Superior temporal gyrus (tissue), 1 donor: Measurements from ENCODE around the gene SLC2A1.
A peak's percentile ranks its signal among the peaks of the same experiment; 100 is the strongest.
"Not testable (repeated sequence)": the region's sequence is repeated elsewhere in the genome, so short reads cannot be mapped to it uniquely, and the experiment has no call there.

Source experiments
- DNase-seq: peaks from one replicate; pipeline ENCODE4 v3.0.0-alpha.2; 2016; ENCODE audit errors: extremely low spot score

The SLC2A1 gene

DNA sequence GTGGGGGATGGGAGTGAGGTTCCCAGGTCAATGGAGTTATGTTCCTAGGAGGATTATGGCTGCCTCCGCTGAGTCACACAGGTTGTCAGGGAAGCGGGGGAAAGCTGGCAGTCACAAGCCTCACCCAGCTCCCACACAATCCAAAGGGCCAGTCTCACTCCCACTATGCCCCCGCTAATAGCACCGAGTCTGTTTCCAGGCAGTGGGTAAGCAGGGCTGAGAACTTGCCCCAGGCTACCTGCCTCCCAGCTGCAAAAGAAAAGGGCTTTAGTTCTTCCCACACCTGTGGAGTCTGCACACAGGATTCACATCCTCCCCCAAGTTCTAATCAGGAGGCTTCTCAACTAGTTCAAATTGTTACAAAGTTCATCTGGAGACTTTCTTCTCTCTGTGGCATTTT is 58.7 kb downstream of the SLC2A1 start:
- not testable (repeated sequence) for DNase-seq

DNA sequence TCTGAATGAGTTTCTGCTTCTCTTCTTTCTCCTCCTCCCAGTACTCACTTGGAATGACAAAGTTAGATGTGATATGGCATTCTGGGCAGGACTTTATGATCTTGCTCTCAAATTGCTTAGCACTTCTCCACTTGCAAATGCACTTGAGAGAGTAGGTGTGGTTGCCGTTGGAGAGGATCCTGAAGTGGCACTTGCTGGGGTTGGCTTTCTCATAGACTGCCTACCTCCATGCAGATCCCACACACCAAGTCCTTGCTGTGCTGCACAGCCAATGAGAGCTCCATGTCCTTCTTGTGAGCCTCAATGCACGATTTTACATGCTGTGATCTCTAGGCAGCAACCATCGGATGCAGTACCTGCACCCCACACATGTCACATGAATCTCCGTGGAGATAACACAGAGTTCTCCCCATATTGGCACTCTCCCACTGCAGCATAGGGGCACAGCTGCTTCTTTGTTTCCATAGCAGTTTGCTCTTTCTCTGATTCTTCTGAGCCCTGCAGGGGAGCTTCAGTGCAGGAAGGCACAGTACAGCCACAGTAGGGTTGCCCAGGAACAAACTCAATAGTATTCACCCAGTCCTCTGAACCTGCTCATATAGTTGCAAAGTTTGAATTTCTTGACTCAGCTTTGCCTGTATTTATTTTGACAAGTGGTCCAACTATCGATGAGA is 67.1 kb downstream of the SLC2A1 start:
- peak; percentile 34 for DNase-seq

DNA sequence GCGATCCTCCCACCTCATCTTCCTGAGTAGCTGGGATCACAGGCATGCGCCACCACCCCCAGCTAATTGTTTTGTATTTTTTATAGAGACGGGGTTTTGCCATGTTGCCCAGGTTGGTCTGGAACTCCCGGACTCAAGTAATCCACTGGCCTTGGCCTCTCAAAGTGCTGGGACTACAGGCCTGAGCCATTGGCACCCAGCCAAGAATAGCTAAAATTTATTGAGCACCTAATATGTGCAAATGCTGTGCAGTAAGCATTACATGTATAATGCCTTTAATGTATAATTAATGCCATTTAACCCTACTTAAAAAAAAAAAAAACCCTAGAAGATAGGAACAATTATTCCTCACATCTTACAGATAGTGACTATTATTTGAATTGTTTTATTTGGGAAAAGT is 69.4 kb downstream of the SLC2A1 start:
- DNase-seq: no peak

DNA sequence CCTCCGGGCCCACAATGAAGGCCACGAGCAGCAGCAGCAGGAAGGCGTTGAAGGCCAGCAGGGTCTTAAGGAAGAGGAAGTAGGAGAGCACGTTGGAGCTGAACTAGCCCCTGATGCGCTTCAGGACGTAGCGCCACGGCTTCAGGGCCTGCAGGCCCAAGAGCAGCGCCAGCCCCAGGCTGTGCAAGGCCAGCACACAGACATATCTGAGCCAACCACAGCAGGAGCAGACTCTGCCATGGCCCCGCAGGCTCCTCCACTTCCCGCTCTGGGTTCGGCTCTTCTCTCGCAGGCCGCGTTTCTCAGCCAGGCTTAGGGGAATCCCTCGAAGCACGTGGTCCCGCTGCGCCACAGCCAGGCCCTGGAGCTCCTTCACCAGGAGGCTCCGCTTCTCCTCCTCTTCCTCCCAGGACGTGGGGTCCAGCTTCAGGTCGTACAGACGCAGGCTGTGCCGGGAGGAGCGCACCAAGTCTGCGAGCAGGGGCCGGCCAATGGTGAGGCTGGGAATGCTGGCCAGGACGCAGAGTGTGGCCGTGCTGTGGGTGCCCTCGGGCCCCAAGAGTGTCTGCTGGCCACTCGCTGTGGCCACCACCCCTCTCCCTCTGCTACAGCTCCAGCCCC is 70.5 kb downstream of the SLC2A1 start:
- DNase-seq: no peak

DNA sequence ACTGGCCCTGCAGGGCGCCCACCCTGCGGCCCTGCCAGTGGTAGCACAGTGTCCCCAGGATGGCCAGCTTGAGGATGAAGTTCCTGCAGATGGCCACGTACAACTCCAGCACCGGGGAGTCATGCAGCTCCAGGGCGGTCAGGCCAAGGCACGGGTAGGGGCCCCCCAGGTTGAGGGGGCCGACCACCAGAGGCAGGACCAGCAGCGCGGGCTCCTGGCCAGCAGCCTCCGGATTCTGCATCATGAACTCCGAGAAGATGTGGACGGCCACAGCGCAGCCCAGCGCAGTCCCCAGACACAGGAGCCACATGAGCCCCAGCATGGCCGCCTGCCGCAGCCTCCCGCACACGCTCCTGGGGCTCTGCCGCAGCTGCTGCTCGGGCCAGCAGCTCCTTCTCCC is 71.3 kb downstream of the SLC2A1 start:
- DNase-seq: no peak

DNA sequence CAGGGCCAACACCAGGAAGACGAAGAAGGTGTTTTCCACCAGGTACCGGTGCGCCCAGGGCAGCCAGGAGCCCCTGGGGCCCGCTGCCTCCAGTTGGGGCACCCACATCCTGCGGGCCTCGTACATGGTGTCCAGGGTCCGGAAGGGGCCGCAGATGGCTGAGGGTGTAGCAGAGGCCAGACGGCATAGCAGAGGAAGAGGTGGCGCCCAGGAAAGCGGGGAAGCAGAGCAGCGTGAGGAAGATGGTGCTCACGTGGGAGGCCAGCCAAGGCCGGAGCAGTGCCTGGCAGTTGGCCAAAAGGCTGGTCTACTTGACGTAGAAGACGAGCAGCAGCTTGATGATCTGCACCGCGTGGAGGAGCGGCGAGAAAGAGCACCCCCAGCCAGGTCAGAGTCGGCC is 71.9 kb downstream of the SLC2A1 start:
- DNase-seq: no peak

DNA sequence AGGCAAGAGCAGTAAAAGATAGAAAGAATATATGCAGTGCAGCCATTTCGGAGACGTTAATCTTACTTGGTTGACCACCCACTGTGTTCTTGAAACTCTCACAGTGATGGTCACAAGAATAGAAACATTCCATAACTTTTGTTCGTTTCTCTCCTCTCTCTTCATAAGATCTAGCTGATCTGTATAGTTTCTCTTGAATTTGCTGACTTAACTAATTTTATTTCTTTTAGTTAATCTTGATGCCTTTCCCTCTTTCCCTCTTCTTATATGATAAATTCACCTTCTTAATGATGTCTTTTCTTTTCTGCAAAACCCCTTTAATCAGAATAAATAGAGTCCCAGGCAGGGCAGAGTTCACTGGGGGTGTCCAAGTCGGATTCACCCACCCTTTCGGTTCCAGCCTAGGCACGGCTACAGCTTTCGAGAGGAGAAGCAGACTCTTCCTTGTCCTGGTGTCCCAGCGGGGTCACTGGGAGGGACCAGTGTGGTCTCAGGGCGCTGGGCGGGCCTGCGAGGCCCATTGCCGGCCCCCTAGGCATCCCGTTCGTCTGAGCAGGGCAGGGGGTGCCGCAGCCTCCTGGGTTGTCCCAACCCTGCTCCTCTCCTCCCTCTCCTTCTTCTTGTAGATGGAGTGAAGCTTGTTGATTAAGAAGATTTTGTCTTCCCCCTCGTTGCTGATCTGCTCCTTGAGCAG is 72.5 kb downstream of the SLC2A1 start:
- no peak for DNase-seq

DNA sequence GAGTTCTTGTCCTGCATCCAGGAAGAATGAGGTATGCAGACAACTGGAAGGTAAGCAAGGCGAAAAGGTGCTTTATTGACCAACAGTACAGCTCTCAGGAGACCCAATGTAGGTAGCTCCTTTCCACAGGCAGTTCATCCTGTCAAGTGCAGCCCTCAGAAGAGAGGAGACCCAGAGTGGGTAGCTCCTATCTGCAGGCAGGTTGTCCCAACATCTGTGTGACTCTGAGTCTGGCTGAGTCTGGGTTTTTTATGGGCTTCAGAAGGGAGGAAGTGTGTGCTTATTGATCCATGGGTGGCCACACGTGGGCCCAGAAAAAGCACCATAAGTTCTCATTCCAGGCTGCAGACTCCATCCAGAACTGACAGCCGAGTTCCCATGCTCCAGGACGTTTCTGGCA is 78.3 kb downstream of the SLC2A1 start:
- no peak for DNase-seq

DNA sequence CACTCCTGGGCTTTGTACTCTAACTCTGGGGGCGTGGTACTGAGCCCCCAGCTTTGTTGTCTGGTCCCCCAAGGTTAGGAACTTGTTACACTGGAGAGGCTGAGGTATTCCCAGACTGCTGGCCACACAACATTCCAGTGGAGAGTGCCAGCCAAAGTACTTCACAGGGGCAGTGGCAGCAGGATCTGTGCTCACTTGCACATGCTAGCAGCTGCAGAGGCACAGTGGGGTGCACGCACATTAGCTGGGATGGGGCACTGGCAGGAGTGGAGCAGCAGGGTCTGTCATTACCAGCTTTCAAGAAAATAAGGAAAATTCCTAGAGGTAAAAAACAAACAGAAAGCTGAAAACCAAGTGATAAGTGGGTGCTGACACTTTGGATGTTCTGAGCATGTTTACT is 81.3 kb downstream of the SLC2A1 start:
- no peak for DNase-seq

DNA sequence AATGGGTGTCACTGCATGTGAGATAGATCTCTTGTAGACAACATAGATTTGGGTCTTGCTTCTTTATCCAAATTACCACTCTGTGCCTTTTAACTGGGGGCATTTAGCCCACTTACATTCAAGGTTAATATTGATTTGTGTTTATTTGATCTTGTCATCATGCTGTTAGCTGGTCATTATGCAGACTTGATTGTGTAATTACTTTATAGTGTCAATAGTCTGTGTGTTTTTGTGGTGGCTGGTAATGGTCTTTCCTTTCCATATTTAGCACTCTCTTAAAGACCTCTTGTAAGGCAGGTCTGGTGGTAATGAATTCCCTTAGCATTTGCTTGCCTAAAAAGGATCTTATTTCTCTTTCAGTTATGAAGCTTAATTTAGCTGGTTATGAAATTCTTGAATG is 82.7 kb downstream of the SLC2A1 start:
- DNase-seq: no peak
